HL-60 (cell line): ENCODE measurements around the gene CBL.

Source experiments
- DNase-seq, 2 experiments: peaks; one replicate each; pipeline ENCODE4 v3.0.0-alpha.2; 2010 to 2020; ENCODE audit warnings: low read depth in 1 of 2, low spot score in 1 of 2
- H3K27ac ChIP-seq: fragments of 250-450 bp; sonication (Bioruptor Pico); replicated peaks from 2 replicates; pipeline ENCODE4 v1.5.1; 2020; ENCODE audit warnings: mild to moderate bottlenecking, moderate library complexity
- H3K27me3 ChIP-seq: fragments of 250-450 bp; sonication (Bioruptor Pico); 2 replicates; pipeline ENCODE4 v1.5.1; 2021; ENCODE audit warnings: mild to moderate bottlenecking, moderate library complexity; ENCODE audit not compliant: insufficient read depth, poor library complexity, severe bottlenecking
- H3K4me3 ChIP-seq: replicated peaks from 2 replicates; pipeline ENCODE4 v1.5.1; 2011; ENCODE audit warnings: mild to moderate bottlenecking, control low read depth, low read length; ENCODE audit not compliant: insufficient read depth
- GABPA ChIP-seq: IDR thresholded peaks from 2 replicates; pipeline ENCODE4 v1.6.1; 2012; ENCODE audit warnings: low read depth
- POLR2AphosphoS5 ChIP-seq: IDR thresholded peaks from 2 replicates; pipeline ENCODE4 v1.6.1; 2012; ENCODE audit warnings: low read depth
- SPI1 ChIP-seq: IDR thresholded peaks from 2 replicates; pipeline ENCODE4 v1.6.1; 2012; ENCODE audit warnings: low read depth, mild to moderate bottlenecking, borderline replicate concordance
- TF ChIP-seq, protein P1 (sequence below): IDR thresholded peaks from one replicate; pipeline ENCODE4 v1.5.1; 2011; ENCODE audit warnings: low read length, control low read depth, inconsistent platforms; ENCODE audit not compliant: insufficient read depth
- TF ChIP-seq, protein P2 (sequence below): IDR thresholded peaks from 2 replicates; pipeline ENCODE4 v1.6.1; 2012; ENCODE audit warnings: low read depth; ENCODE audit not compliant: insufficient replicate concordance

Gene CBL

DNA sequence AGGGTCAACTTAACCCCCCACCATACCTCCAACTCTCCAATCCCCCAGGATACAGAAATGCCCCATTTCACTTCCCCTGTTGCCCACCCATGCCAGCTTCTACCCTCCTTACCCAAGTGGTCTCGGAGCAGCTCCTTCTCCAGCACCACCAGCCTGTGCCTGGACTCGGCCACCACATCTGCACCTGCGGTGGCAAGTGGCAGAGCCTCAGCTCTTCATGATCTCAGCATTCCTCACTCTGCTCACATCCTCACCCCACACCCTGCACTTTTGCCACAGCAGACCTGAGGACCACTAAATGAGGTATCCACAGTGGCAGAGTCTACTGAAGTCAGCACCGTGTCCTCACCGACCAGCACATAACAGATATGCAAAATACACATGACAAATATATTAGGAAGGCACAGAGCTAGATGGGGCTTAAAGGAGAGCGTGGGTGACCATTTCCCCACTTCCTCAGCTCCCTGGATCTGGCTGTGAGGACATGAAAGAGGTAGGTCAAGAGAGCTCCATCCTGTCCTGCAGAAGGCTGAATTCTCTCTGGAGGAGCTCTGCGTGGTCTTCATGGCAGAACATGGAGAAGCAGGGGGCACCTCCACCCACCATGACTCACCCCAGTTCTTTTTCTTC, 11.2 kb upstream of the CBL start:
- Histone ChIP-seq H3K27ac (no peak overlapping the region), H3K27me3 (no peaks in the 10 kb centered on the region), H3K4me3 (no peak overlapping the region)
- no peak for DNase-seq
- TF ChIP-seq SPI1 (no peak), GABPA (no peak), POLR2AphosphoS5 (no peak)
- TF ChIP-seq, protein P1, sequence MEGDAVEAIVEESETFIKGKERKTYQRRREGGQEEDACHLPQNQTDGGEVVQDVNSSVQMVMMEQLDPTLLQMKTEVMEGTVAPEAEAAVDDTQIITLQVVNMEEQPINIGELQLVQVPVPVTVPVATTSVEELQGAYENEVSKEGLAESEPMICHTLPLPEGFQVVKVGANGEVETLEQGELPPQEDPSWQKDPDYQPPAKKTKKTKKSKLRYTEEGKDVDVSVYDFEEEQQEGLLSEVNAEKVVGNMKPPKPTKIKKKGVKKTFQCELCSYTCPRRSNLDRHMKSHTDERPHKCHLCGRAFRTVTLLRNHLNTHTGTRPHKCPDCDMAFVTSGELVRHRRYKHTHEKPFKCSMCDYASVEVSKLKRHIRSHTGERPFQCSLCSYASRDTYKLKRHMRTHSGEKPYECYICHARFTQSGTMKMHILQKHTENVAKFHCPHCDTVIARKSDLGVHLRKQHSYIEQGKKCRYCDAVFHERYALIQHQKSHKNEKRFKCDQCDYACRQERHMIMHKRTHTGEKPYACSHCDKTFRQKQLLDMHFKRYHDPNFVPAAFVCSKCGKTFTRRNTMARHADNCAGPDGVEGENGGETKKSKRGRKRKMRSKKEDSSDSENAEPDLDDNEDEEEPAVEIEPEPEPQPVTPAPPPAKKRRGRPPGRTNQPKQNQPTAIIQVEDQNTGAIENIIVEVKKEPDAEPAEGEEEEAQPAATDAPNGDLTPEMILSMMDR: no peak
- TF ChIP-seq, protein P2, sequence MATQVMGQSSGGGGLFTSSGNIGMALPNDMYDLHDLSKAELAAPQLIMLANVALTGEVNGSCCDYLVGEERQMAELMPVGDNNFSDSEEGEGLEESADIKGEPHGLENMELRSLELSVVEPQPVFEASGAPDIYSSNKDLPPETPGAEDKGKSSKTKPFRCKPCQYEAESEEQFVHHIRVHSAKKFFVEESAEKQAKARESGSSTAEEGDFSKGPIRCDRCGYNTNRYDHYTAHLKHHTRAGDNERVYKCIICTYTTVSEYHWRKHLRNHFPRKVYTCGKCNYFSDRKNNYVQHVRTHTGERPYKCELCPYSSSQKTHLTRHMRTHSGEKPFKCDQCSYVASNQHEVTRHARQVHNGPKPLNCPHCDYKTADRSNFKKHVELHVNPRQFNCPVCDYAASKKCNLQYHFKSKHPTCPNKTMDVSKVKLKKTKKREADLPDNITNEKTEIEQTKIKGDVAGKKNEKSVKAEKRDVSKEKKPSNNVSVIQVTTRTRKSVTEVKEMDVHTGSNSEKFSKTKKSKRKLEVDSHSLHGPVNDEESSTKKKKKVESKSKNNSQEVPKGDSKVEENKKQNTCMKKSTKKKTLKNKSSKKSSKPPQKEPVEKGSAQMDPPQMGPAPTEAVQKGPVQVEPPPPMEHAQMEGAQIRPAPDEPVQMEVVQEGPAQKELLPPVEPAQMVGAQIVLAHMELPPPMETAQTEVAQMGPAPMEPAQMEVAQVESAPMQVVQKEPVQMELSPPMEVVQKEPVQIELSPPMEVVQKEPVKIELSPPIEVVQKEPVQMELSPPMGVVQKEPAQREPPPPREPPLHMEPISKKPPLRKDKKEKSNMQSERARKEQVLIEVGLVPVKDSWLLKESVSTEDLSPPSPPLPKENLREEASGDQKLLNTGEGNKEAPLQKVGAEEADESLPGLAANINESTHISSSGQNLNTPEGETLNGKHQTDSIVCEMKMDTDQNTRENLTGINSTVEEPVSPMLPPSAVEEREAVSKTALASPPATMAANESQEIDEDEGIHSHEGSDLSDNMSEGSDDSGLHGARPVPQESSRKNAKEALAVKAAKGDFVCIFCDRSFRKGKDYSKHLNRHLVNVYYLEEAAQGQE: no peak

DNA sequence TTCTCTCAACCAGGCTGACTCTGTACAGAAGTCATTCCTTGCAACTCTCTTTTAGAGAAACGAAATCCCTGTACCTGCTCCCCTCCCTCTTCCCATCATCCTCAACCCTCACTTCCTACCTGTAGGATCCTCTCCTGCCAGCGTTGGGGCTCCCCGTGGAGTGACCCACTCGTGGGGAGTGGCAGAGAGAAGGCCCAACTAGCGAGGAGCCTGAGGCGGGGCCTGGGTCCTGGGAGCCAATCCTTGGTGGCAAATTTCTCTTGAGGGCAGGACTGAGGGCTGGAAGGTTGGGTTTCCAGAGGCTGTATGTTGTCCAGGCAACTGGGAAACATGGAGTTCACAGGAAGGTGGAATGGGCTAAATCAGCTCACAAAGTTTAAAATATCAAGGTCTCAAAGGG, 10.5 kb upstream of the CBL start:
- TF ChIP-seq GABPA (no peak), POLR2AphosphoS5 (no peak), SPI1 (no peak)
- TF ChIP-seq, protein P2: no peak
- TF ChIP-seq, protein P1: no peak
- no peak overlapping the region for H3K4me3 ChIP-seq
- no peak overlapping the region; the same call in 1 of the 2 replicates for H3K27ac ChIP-seq
- no peak for DNase-seq
- no peaks in the 10 kb centered on the region for H3K27me3 ChIP-seq

DNA sequence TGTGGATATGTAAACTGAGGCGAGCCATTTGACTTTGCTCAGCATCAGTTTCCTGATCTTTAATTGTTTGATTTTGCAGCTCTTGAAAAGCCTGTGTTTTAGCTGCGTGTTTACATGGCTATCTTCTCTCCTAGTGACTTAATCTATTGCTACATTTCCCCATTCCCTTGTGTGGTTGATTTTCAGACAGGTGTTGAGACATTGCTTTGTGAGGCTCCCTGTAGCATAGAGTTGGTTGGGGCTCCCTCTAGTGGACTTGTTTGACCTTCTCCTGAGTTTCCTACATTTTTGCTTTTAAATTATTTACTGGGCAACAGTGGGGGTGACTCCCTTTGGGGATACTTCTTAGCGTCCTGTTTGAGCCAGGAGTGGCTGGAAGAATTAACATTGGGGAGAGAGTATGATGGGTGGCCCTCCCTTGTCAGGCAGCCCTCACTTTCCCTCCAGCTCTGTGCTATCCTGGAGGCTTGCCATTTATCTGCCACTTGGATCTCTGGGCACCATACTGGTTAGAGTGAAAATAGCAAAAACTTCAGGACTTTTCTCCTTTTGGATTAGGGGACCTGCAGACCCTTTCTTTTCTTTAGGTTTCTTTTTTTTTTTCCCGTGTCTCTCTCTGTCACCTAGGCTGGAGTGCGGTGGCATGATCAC, 9.2 kb upstream of the CBL start:
- no peak; the same call in 1 of the 2 replicates for TF ChIP-seq SPI1
- TF ChIP-seq, protein P1: peak; percentile 80
- H3K27me3 ChIP-seq: no peaks in the 10 kb centered on the region
- H3K4me3 ChIP-seq: no peak overlapping the region
- peak; percentile 87 to 91 for DNase-seq
- H3K27ac ChIP-seq: peak overlapping the region; percentile 61
